ENCODE measurements around the gene SUPT3H.

GRCh38 chr6:45386501-45386900 lies 8.8 kb upstream of the SUPT3H start:
- TF ChIP-seq TAF1 (IDR thresholded peaks at IDR 0.05; ENCODE audit: low read depth, low read length) (no peak), POLR2AphosphoS5 (IDR thresholded peaks at IDR 0.05; ENCODE audit: low read depth, low read length) (no peak), POLR2A (IDR thresholded peaks at IDR 0.05; ENCODE audit: low read depth, low read length) (no peak)
